Chondrocyte (in vitro differentiated cells): Measurements from ENCODE around the gene CSNK1G3. TPM values are rescaled to one million over a fixed set of nuclear protein-coding genes. Genes with fewer than 3 reads are reported as not detected.

Experiments used
- DNase-seq: peaks from one replicate; pipeline ENCODE4 v3.0.0; 2021; ENCODE audit warnings: mixed read lengths, low spot score
- H3K27ac Mint-ChIP-seq: one replicate; pipeline ENCODE4 v1.8.0; 2021; ENCODE audit warnings: mild to moderate bottlenecking, moderate library complexity, mixed read lengths; ENCODE audit not compliant: unreplicated experiment
- H3K27me3 Mint-ChIP-seq: 2 replicates; pipeline ENCODE4 v1.8.0; 2021; ENCODE audit warnings: low read depth, mixed read lengths
- H3K36me3 Mint-ChIP-seq: 2 replicates; pipeline ENCODE4 v1.8.0; 2021; ENCODE audit warnings: low read depth, mixed read lengths
- H3K4me1 Mint-ChIP-seq: 2 replicates; pipeline ENCODE4 v1.8.0; 2021; ENCODE audit warnings: low read depth, mild to moderate bottlenecking, mixed read lengths
- H3K4me3 Mint-ChIP-seq: one replicate; pipeline ENCODE4 v1.8.0; 2021; ENCODE audit warnings: mild to moderate bottlenecking, moderate library complexity, mixed read lengths; ENCODE audit not compliant: unreplicated experiment
- H3K9me3 Mint-ChIP-seq: 2 replicates; pipeline ENCODE4 v1.8.0; 2021; ENCODE audit warnings: low read depth, mixed read lengths
- CTCF ChIP-seq: fragments of 200-600 bp; sonication (generic); IDR thresholded peaks from 2 replicates; pipeline ENCODE4 v1.5.0; 2021; ENCODE audit warnings: antibody characterized with exemption, mild to moderate bottlenecking, moderate library complexity
- total RNA-seq: library from RNA; stranded (reverse); gene quantifications from 3 replicates; pipeline ENCODE4 v1.2.1, GENCODE V29; 2021

The CSNK1G3 gene
- total RNA-seq, 1 donor from 2014 or later, result 42.2 TPM

GRCh38 chr5:123557907-123558306 is 45.9 kb downstream of the CSNK1G3 start:
- TF ChIP-seq CTCF, result no peak
- Mint-ChIP-seq H3K27ac (no peak overlapping the region), H3K36me3 (peaks cover 7% of the 10 kb centered on the region), H3K27me3 (no peaks in the 10 kb centered on the region), H3K9me3 (no peaks in the 10 kb centered on the region), H3K4me1 (peaks cover 14% of the 10 kb centered on the region), H3K4me3 (no peak overlapping the region)
- DNase-seq, result no peak

- no peak for TF ChIP-seq CTCF
- Mint-ChIP-seq H3K27me3 (no peaks in the 10 kb centered on the region), H3K4me3 (no peak overlapping the region), H3K9me3 (no peaks in the 10 kb centered on the region), H3K4me1 (peaks cover 18% of the 10 kb centered on the region), H3K36me3 (peaks cover 7% of the 10 kb centered on the region), H3K27ac (no peak overlapping the region)
- no peak for DNase-seq
Measured at GRCh38 chr5:123558762-123559433, 46.9 kb downstream of the CSNK1G3 start.

GRCh38 chr5:123559434-123559775 is 47.4 kb downstream of the CSNK1G3 start:
- DNase-seq, result no peak
- H3K36me3 Mint-ChIP-seq, result peaks cover 7% of the 10 kb centered on the region
- no peaks in the 10 kb centered on the region for H3K27me3 Mint-ChIP-seq
- no peak overlapping the region for H3K27ac Mint-ChIP-seq
- no peak for TF ChIP-seq CTCF
- H3K9me3 Mint-ChIP-seq, result no peaks in the 10 kb centered on the region
- peaks cover 20% of the 10 kb centered on the region for H3K4me1 Mint-ChIP-seq
- H3K4me3 Mint-ChIP-seq, result no peak overlapping the region

- no peak for TF ChIP-seq CTCF
- H3K27me3 Mint-ChIP-seq, result no peaks in the 10 kb centered on the region
- no peak overlapping the region for H3K27ac Mint-ChIP-seq
- peaks cover 18% of the 10 kb centered on the region for H3K4me1 Mint-ChIP-seq
- H3K4me3 Mint-ChIP-seq, result no peak overlapping the region
- no peak for DNase-seq
- peaks cover 7% of the 10 kb centered on the region for H3K36me3 Mint-ChIP-seq
- H3K9me3 Mint-ChIP-seq, result no peaks in the 10 kb centered on the region
Measured at GRCh38 chr5:123561230-123561629, 49.3 kb downstream of the CSNK1G3 start.

GRCh38 chr5:123571927-123572326 is 60.0 kb downstream of the CSNK1G3 start:
- H3K4me1 Mint-ChIP-seq, result peaks cover 11% of the 10 kb centered on the region

More at GRCh38 chr5:123571927-123572326, 60.0 kb downstream of the CSNK1G3 start:
- TF ChIP-seq CTCF, result no peak
- Mint-ChIP-seq H3K27me3 (no peaks in the 10 kb centered on the region), H3K27ac (no peak overlapping the region), H3K4me3 (no peak overlapping the region), H3K9me3 (peaks cover under 1% of the 10 kb centered on the region), H3K36me3 (peaks cover 1% of the 10 kb centered on the region)
- no peak for DNase-seq
